ENCODE data around the gene PXDC1.

PXDC1 gene

GRCh38 chr6:3753228-3753835, 1.8 kb upstream of the PXDC1 start:
- TF ChIP-seq CTCF (conservative IDR thresholded peaks at IDR 0.05; ENCODE audit: low read length) = no peak
- no peak for DNase-seq (ENCODE audit: low read depth)
- H3K4me3 ChIP-seq (ENCODE audit: low read length) = no peak overlapping the region

DNA sequence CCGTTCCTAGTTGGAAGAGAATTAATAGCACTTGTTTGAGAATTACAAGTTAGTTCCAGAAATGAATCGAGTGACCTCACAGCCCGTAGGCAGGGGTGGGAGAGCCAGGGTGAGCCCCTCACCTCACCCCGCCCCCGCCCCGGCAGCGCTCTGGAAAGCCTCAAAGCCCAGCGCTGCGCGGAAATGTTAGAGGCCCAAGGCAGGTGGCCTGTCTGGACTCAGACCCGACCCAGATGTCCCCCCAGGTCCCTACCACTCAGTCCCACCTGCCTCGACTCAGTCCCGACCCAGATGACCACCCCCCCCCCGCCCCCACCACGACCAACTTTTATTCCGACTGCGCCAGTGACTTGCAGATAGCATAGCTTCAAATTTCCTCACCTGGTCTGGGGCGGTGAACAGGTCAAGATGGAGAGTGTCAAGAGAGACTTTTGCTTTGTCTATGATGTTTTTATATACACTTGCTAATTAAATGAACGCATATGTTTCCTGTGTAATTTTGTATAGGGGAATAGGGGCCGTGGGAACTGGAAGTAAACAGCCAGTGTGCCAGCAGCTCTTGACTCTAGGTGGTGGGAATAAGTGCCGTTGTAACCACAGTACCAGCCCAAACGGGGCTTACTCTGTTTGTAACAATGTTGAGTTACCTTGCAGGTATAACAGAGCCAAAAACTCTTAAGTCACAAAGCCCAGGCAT, 1.2 kb upstream of the PXDC1 start:
- no peak for DNase-seq (ENCODE audit: low read depth)
- H3K4me3 ChIP-seq (ENCODE audit: low read length) = peak overlapping the region; percentile 94
- TF ChIP-seq CTCF (conservative IDR thresholded peaks at IDR 0.05; ENCODE audit: low read length) = no peak

DNA sequence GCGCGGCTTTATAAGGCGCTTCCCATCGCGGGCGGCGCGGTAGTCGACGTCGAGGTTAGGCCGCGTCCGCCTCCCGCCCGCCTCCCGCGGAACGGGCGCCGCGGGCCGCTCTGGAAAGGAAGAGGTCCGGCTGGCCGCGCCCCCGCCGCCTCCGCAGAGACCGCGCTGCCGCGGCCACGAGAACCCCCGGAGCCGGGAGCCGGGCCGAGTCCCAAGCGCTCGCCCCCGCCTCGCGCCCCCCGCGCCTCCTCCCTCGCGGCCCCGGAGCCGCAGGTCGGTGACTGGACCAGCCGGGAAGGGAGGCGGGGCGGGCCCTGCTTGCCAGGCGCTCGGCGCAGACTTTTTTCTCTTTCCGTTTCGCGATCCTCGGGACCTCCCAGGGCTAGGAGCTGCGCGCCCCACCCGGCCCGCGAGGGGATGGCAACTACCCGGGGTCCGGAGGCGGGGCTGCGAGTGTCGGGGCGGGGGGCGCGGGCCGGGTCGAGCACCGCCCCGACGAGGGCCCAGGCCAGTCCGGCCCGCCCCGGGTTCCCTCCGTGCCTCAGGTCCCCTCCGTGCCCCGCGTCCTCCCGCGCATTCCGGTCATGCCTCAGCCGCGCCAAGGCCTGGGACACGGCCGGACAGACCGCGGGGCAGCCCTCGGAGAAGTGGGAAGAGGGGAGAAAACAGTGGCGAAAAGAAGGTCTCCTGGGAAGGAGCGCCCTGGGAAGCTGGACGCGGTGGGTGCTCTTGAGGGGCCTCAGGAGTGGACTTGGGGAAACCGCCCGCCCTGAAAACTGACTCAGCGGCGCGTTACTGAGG, 417 bp upstream of the PXDC1 start:
- peak overlapping the region; percentile 94 for H3K4me3 ChIP-seq (ENCODE audit: low read length)
- peak; percentile 94 for DNase-seq (ENCODE audit: low read depth)
- peak; percentile 32 for TF ChIP-seq CTCF (conservative IDR thresholded peaks at IDR 0.05; ENCODE audit: low read length)

DNA sequence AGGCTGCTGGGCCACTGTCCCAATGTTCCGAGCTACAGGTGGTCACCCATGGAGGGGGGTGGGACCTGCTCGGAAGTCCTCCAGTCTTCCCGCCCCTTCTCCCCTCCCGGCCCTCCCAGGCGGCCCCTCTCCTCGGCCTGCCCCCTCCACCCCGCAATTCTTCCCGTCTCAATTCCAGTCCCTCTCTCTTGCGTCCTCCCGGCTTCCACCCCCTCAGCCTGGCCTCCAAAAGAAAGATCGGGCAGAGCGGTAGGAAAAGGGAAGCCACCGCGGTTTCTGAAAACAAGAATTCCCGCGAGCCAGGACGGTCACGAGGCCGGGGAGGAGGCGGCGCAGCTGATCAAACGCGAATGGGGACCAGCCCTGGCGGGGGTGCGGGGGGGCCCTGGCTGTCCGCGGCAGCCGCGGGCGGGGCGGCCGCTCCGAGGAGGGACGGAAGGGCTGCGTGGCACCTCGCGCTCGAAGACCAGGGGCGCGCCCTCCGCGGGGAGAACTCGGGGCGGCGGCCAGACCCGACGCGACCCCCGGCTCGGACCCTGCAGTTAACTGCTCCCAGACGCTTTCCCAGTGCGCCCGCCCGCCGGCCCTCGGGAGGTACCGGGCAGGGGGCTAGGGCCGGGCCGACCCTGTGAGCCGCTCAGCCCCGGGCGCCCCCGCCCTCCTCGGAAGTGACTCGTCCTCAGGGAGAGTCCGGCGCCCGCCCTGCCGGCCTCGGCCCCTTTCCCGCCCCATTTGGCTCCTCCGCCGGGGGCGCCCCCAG, 1.0 kb downstream of the PXDC1 start:
- peak overlapping the region; percentile 94 for H3K4me3 ChIP-seq (ENCODE audit: low read length)
- peak; percentile 82 for DNase-seq (ENCODE audit: low read depth)
- no peak for TF ChIP-seq CTCF (conservative IDR thresholded peaks at IDR 0.05; ENCODE audit: low read length)

- H3K4me3 ChIP-seq (ENCODE audit: low read length) = peak overlapping the region; percentile 94
- DNase-seq (ENCODE audit: low read depth) = peak; percentile 85
- TF ChIP-seq CTCF (conservative IDR thresholded peaks at IDR 0.05; ENCODE audit: low read length) = no peak
Observed at GRCh38 chr6:3749977-3750316, 1.6 kb downstream of the PXDC1 start.

DNA sequence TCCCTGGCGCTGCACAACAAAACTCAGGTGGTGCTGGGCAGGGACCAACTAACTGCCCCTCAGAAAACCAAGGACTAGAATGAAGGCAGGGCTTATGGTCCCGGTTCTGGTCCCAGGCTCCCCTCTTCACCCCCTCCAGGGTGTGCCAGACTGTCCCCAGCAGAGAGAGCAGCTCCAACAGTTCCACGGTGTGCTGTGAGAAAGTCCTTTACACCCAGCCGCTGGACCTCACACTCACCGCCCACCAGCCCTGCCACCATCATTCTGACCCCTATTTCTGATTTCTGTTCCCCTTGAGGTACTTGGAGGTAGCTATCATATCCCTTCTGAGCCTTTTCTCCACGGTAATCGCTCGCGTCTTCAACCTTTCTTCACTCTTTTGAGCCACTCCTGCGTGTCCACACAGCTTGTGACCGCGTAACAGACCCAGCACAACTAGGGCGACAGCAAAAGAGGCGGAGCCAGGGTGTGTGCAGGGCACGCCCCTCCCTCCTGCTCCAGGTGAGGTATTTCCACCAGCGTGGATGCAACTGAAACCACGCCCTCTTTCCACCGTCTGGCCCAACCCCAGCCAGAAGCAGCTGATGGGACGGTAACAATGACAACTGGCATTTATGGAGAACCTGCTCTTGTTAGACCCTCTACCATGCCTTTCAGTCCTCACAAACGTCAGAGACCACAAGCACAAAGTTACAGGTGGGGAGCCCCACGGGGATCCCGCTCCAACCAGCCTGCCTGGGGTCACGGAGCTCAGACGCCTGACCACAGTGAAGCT, 2.3 kb downstream of the PXDC1 start:
- TF ChIP-seq CTCF (conservative IDR thresholded peaks at IDR 0.05; ENCODE audit: low read length) = no peak

More for the DNA sequence above, 2.3 kb downstream of the PXDC1 start:
- peak overlapping the region; percentile 94 for H3K4me3 ChIP-seq (ENCODE audit: low read length)
- DNase-seq (ENCODE audit: low read depth) = no peak

Data from AG10803 (cell line).